HCEC 1CT (cell line): ENCODE data around the gene BCAS4.
"Not testable (repeated sequence)": the region's sequence is repeated elsewhere in the genome, so short reads cannot be mapped to it uniquely, and the experiment has no call there.

Experiments used
- DNase-seq: peaks from one replicate; pipeline ENCODE4 v3.0.0-alpha.2; 2017

Gene BCAS4

GRCh38 chr20:50772420-50773185 is 22.3 kb upstream of the BCAS4 start:
- DNase-seq, result no peak

GRCh38 chr20:50774515-50774914 is 20.3 kb upstream of the BCAS4 start:
- no peak for DNase-seq

GRCh38 chr20:50776122-50776817 is 18.6 kb upstream of the BCAS4 start:
- no peak for DNase-seq

GRCh38 chr20:50777373-50777772 is 17.5 kb upstream of the BCAS4 start:
- no peak for DNase-seq

GRCh38 chr20:50778994-50779393 is 15.9 kb upstream of the BCAS4 start:
- DNase-seq, result not testable (repeated sequence)

- no peak for DNase-seq
These were observed 11.5 kb upstream of the BCAS4 start for GRCh38 chr20:50783390-50783789.

- DNase-seq, result no peak
These were observed 11.0 kb upstream of the BCAS4 start for GRCh38 chr20:50783903-50784302.

- no peak for DNase-seq
These were observed 10.4 kb upstream of the BCAS4 start for GRCh38 chr20:50784464-50784863.

- DNase-seq, result no peak
These were observed 8.2 kb upstream of the BCAS4 start for GRCh38 chr20:50786703-50787102.

GRCh38 chr20:50787181-50787580 is 7.7 kb upstream of the BCAS4 start:
- no peak for DNase-seq

- peak; percentile 71 for DNase-seq
These were observed 6.5 kb upstream of the BCAS4 start for GRCh38 chr20:50788045-50788991.

- no peak for DNase-seq
These were observed 4.8 kb upstream of the BCAS4 start for GRCh38 chr20:50789968-50790650.

- peak; percentile 95 for DNase-seq
These were observed 4.1 kb upstream of the BCAS4 start for GRCh38 chr20:50790651-50791277.

- DNase-seq, result no peak
These were observed 1.9 kb upstream of the BCAS4 start for GRCh38 chr20:50792708-50793574.

- not testable (repeated sequence) for DNase-seq
These were observed 1.3 kb upstream of the BCAS4 start for GRCh38 chr20:50793575-50794016.

GRCh38 chr20:50794181-50794845 is 548 bp upstream of the BCAS4 start:
- DNase-seq, result no peak

GRCh38 chr20:50797142-50797541 is 2.3 kb downstream of the BCAS4 start:
- DNase-seq, result no peak

- no peak for DNase-seq
These were observed 3.8 kb downstream of the BCAS4 start for GRCh38 chr20:50798650-50799049.

GRCh38 chr20:50799176-50799889 is 4.5 kb downstream of the BCAS4 start:
- DNase-seq, result no peak
